MCF 10A (cell line): Measurements from ENCODE around the gene CHERP. TPM values are rescaled to one million over a fixed set of nuclear protein-coding genes. Genes with fewer than 3 reads are reported as not detected.
A peak's percentile ranks its signal among the peaks of the same experiment; 100 is the strongest.

Experiments
- BruUV-seq: library from RNA; stranded (reverse); fragments of 400-500 nt; replicated peaks from 2 replicates; lab custom pipeline; 2021; lab: Mats Ljungman, UMichigan
- CTCF ChIA-PET: fragments of 300-600 bp; sonication (Branson Sonifier 250); formaldehyde crosslinking; extraction: SDS; loops from one replicate; lab custom pipeline; 2021; ENCODE audit warnings: antibody characterized with exemption, inconsistent platforms; lab: Yijun Ruan, JAX
- POLR2A ChIA-PET: fragments of 300-600, 350-650 bp; sonication (Branson Sonifier 250); formaldehyde crosslinking; extraction: SDS; loops from one replicate; lab custom pipeline; 2020; ENCODE audit warnings: antibody characterized with exemption, inconsistent platforms; lab: Yijun Ruan, JAX
- DNase-seq: peaks from one replicate; pipeline ENCODE4 v3.0.0-alpha.2; 2018; ENCODE audit not compliant: unreplicated experiment
- H3K27ac Mint-ChIP-seq: one replicate; pipeline ENCODE4 v1.8.0; 2022; ENCODE audit warnings: mild to moderate bottlenecking, low read depth, mixed read lengths; ENCODE audit not compliant: unreplicated experiment
- H3K27me3 Mint-ChIP-seq: one replicate; pipeline ENCODE4 v1.8.0; 2022; ENCODE audit warnings: mixed read lengths; ENCODE audit not compliant: insufficient read depth, unreplicated experiment
- H3K36me3 Mint-ChIP-seq: one replicate; pipeline ENCODE4 v1.8.0; 2022; ENCODE audit warnings: mild to moderate bottlenecking, moderate library complexity, mixed read lengths; ENCODE audit not compliant: insufficient read depth, unreplicated experiment
- H3K4me1 Mint-ChIP-seq: one replicate; pipeline ENCODE4 v1.8.0; 2022; ENCODE audit warnings: mixed read lengths; ENCODE audit not compliant: insufficient read depth, unreplicated experiment
- H3K4me3 Mint-ChIP-seq: one replicate; pipeline ENCODE4 v1.8.0; 2022; ENCODE audit warnings: mild to moderate bottlenecking, moderate library complexity, mixed read lengths; ENCODE audit not compliant: unreplicated experiment
- H3K9me3 Mint-ChIP-seq: one replicate; pipeline ENCODE4 v1.8.0; 2022; ENCODE audit warnings: mixed read lengths; ENCODE audit not compliant: unreplicated experiment
- CTCF ChIP-seq: fragments of 200-600 bp; IDR thresholded peaks from one replicate; pipeline ENCODE4 v1.8.0; 2022; ENCODE audit warnings: antibody characterized with exemption, mild to moderate bottlenecking; ENCODE audit not compliant: unreplicated experiment
- intact Hi-C: fragments of 100-400 bp; cut with micrococcal nuclease; formaldehyde crosslinking; loops from 2 replicates; pipeline ENCODE4 v1.14.1; 2022
- total RNA-seq: library from RNA; stranded (reverse); gene quantifications from 2 replicates; pipeline ENCODE4 v1.2.3, GENCODE V29; 2022

CHERP gene
- total RNA-seq, 1 experiment from 2014 or later = 51.6 TPM

DNA sequence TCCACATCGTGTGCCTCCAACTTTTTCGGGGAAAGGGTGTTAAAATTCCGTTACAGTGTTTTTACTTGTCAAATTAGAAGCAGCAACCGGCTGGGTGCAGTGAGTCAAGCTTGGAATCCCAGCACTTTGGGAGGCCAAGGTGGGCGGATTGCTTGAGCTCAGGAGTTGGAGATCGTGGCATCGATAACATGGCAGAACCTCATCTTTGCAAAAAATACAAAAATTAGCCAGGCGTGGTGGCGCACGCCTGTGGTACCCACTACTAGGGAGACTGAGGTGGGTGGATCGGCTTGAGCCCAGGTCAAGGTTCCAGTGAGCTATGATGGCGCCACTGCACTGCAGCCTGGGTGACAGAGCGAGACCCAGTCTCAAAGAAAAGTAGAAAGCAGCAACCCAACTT lies 31.1 kb upstream of the CHERP start:
- Mint-ChIP-seq H3K27ac (peak overlapping the region; percentile 99), H3K4me3 (peak overlapping the region; percentile 99), H3K4me1 (peaks cover 37% of the 10 kb centered on the region), H3K36me3 (peaks cover 60% of the 10 kb centered on the region), H3K9me3 (no peaks in the 10 kb centered on the region), H3K27me3 (no peaks in the 10 kb centered on the region)
- ChIA-PET CTCF (interaction anchor here (0.6 to 1.3 kb wide), 5 partner anchors 8 to 949 kb away, joined by 3 to 5 read pairs (median 4); no protein-coding TSS in a partner anchor), POLR2A (interaction anchor here (0.8 to 6.1 kb wide), 12 partner anchors 8 to 159 kb away, joined by 3 to 51 read pairs (median 4); partner anchors contain the start of genes C19orf44, CALR3, MED26 and TMEM38A)
- intact Hi-C loops = loop anchor here (5.0 kb wide), 1 partner anchor 254 kb away; the partner anchor contains the start of gene SIN3B
- no peak for DNase-seq
- BruUV-seq = no TSS peak
- no peak for TF ChIP-seq CTCF

DNA sequence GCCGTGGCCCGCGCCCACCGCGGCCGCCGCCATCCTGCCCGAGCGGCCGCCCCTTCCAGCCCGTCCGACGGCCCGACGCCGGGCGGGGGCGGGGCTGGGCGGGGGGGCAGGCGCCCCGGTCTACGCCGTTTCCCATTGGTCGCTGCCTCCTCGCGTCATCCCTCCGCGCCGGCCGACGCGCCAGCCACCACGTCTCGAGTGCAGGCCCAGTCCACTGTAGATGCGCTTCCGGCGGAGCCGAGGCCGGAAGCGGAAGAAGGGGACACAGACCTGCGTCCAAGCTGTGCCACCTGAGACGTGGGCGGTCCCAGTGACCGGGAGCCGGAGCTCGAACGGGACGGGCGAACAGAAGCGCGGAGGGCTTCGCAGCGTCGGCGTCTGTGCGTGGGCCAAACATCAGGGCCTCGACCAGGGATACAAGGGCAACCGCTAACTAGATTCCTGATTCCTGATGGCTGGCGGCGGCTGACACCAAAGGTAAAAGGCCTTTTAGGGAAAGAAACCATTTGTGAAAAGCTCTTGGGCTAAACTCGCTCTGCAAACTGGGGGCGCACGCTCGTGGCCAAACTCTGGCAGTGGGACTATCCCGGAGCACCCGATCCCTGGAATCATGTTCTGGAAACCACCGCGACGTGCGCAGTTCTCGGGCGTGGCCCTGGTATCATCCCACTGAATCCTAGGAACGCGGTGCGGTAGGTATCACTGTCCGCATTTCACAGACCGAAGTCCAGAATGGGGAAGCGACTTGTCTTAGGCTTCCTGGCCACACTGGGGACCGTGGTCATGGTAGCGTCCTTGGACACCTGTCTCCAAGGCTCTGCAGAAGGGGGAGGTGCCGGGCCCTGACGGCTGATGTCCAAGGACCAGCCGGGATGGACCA lies 30.3 kb upstream of the CHERP start, which contains the start of gene SLC35E1:
Gene SLC35E1 (minus strand): TSS at position 84 of the 880 bp plus-strand sequence. CDS start 51 bp downstream, at position 33.
- intact Hi-C loops = loop anchor here (5.0 kb wide), 1 partner anchor 255 kb away; the partner anchor contains the start of gene SIN3B
- TF ChIP-seq CTCF = no peak
- ChIA-PET POLR2A (interaction anchor here (0.6 to 6.1 kb wide), 15 partner anchors 9 to 387 kb away, joined by 3 to 51 read pairs (median 4); partner anchors contain the start of genes CHERP, MED26 and TMEM38A), CTCF (interaction anchor here (0.6 to 1.3 kb wide), 6 partner anchors 9 to 950 kb away, joined by 3 to 5 read pairs (median 4); no protein-coding TSS in a partner anchor)
- Mint-ChIP-seq H3K27ac (peak within 1 kb of the TSS; percentile 99), H3K4me1 (peaks cover 37% of the 10 kb centered on the region), H3K4me3 (peak within 1 kb of the TSS; percentile 99), H3K36me3 (peaks cover 59% of the 10 kb centered on the region), H3K9me3 (no peaks in the 10 kb centered on the region), H3K27me3 (no peaks in the 10 kb centered on the region)
- peak; percentile 98 for DNase-seq
- TSS peak; percentile 73 for BruUV-seq

- ChIA-PET CTCF (interaction anchor here (1.2 to 1.3 kb wide), 2 partner anchors 10 to 16 kb away, joined by 3 to 5 read pairs; no protein-coding TSS in a partner anchor), POLR2A (interaction anchor here (0.7 to 6.1 kb wide), 13 partner anchors 10 to 113 kb away, joined by 3 to 51 read pairs (median 6); partner anchors contain the start of genes CHERP, MED26, SMIM7 and TMEM38A)
- Mint-ChIP-seq H3K9me3 (no peaks in the 10 kb centered on the region), H3K27me3 (no peaks in the 10 kb centered on the region), H3K27ac (peak overlapping the region; percentile 99), H3K4me3 (peak overlapping the region; percentile 99), H3K36me3 (peaks cover 64% of the 10 kb centered on the region), H3K4me1 (peaks cover 37% of the 10 kb centered on the region)
- BruUV-seq = no TSS peak
- TF ChIP-seq CTCF = no peak
- DNase-seq = no peak
- intact Hi-C loops = loop anchor here (5.0 kb wide), 1 partner anchor 255 kb away; the partner anchor contains the start of gene SIN3B
Observed at GRCh38 chr19:16571822-16572331, 29.6 kb upstream of the CHERP start.
